Transverse colon (tissue), 4 donors: ENCODE results near the gene STARD10. TPM values are rescaled to one million over a fixed set of nuclear protein-coding genes. Genes with fewer than 3 reads are reported as not detected.
A peak's percentile ranks its signal among the peaks of the same experiment; 100 is the strongest.

Experiments used
- DNase-seq: peaks from one replicate; pipeline ENCODE4 v3.0.0-alpha.2; 2019
- H3K27ac ChIP-seq, 4 donors: fragments of 200-600 bp; sonication (generic); 2 replicates each; pipeline ENCODE4 v1.5.1; 2016 to 2018; ENCODE audit warnings: inconsistent platforms in 4 of 4
- H3K27me3 ChIP-seq: fragments of 200-600 bp; sonication (generic); 2 replicates; pipeline ENCODE4 v1.5.1; 2017; ENCODE audit warnings: inconsistent platforms
- H3K36me3 ChIP-seq, 4 donors: fragments of 200-600 bp; sonication (generic); 2 replicates each; pipeline ENCODE4 v1.5.1; 2017 to 2019; ENCODE audit warnings: inconsistent platforms in 4 of 4
- H3K4me1 ChIP-seq, 4 donors: fragments of 200-600 bp; sonication (generic); 2 replicates each; pipeline ENCODE4 v1.5.1; 2017 to 2020; ENCODE audit warnings: inconsistent platforms in 4 of 4
- H3K4me3 ChIP-seq, 4 donors: fragments of 200-600 bp; sonication (generic); 1 replicate in 1 of 4; 2 replicates in 3 of 4; pipeline versions ENCODE4 v1.5.1 to v1.6.1; 2017 to 2019; ENCODE audit warnings: inconsistent platforms in 4 of 4
- H3K9me3 ChIP-seq, 2 donors: fragments of 200-600 bp; sonication (generic); 2 replicates each; pipeline ENCODE4 v1.5.1; 2017 to 2019; ENCODE audit warnings: inconsistent platforms in 2 of 2
- EP300 ChIP-seq: sonication (generic); formaldehyde crosslinking; IDR thresholded peaks from one replicate; pipeline ENCODE4 v1.6.1; 2017; ENCODE audit warnings: antibody characterized with exemption, low read depth
- POLR2A ChIP-seq: fragments of 450-650 bp; IDR thresholded peaks from one replicate; pipeline ENCODE4 v1.6.1; 2016; ENCODE audit warnings: antibody characterized with exemption, mild to moderate bottlenecking, moderate library complexity
- POLR2AphosphoS5 ChIP-seq, 3 donors: sonication (generic); formaldehyde crosslinking; IDR thresholded peaks; one replicate each; pipeline ENCODE4 v1.6.1; 2016; ENCODE audit warnings: antibody characterized with exemption in 3 of 3
- WGBS, 2 donors: methylation state at CpG; one replicate each; pipeline ENCODE4 v1.1.5; 2018; ENCODE audit warnings: low coverage in 1 of 2; 5-methylcytosine and 5-hydroxymethylcytosine counted together
- in situ Hi-C, 4 donors: fragments of 200-750 bp; cut with MboI; loops; one replicate each; pipeline versions ENCODE4 v1.15.0 to v1.15.1; 2017; ENCODE audit warnings: low sequenced_read_pairs in 3 of 4, low pct_ligation_motif_present in 1 of 4, low pct_unique_long_range_greater_than_20kb in 1 of 4
- intact Hi-C: fragments of 100-400 bp; cut with DNase I; formaldehyde crosslinking; loops from one replicate; pipeline ENCODE4 v1.15.1; 2023; ENCODE audit warnings: low total_unique reads
- total RNA-seq, 4 donors: library from RNA; depleted of rRNA; stranded (reverse); fragments of >200 nt; gene quantifications; one replicate each; pipeline ENCODE4 v1.1.0, GENCODE V29; 2016
- TF ChIP-seq, protein P1 (sequence below), 5 experiments: fragments of 200-600 bp in 3 of 5; fragments of 450-650 bp in 2 of 5; sonication (generic) in 3 of 5; IDR thresholded peaks; 1 replicate in 2 of 5; 2 replicates in 3 of 5; pipeline ENCODE4 v1.5.1; 2016 to 2017; ENCODE audit warnings: antibody characterized with exemption in 5 of 5, inconsistent platforms in 3 of 5, mild to moderate bottlenecking in 2 of 5, moderate library complexity in 1 of 5

The STARD10 gene
- total RNA-seq, 4 donors from 2014 or later = 82.7 to 714 (median 225) TPM

DNA sequence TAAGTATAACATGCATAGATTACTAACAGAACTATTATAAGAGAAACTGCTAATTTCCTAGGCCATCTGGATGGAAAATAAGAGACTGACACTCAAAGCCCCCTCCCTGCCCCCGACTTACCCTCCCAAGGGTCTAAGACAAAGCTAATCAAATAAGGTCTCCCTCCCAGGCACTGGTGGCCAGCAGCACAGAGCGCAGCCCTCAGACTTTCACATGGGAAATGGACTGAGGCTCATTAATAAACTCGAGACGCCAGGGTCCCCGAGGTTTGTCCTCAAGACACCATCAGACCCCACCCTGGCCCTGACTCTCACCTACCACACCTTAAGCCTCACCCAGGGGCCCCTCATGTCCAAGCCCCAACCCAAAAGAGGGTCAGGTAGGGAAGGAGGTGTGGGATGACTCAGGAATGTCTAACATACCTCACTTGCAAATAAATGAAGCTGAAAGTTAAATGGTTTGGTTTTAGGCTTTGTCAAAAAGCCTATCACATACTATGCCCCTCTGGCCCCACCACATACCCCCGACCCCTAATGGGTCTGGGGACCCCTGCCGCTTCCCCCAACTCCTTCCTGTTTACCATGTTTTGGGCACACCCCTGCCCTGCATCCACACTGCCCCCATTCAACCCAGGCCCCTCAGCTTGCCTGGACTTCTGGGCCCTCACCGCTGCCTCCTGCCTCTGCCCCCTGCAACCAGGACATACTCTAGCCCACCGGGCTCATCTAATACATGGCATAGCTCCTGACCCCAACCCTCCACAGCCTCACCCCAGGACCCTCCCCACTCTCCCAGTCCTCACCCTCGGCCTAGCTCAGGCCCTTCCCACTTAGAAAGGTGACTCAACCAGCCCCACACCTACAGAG lies 53.1 kb downstream of the STARD10 start:
- Histone ChIP-seq H3K9me3 (no peaks in the 10 kb centered on the region), H3K36me3 (no peaks in the 10 kb centered on the region), H3K4me3 (no peak overlapping the region), H3K4me1 (peaks cover 14 to 61% (median 31%) of the 10 kb centered on the region in 4 donors), H3K27me3 (no peaks in the 10 kb centered on the region), H3K27ac (peak overlapping the region; percentile 18 to 51 (median 38))
- peak; percentile 8 for DNase-seq
- in situ Hi-C loops = no loop called here
- intact Hi-C loops = no loop called here
- WGBS, 2 donors = 20 to 69% methylated on average over 1 to 10 of the region's 10 CpGs
- TF ChIP-seq, protein P1, sequence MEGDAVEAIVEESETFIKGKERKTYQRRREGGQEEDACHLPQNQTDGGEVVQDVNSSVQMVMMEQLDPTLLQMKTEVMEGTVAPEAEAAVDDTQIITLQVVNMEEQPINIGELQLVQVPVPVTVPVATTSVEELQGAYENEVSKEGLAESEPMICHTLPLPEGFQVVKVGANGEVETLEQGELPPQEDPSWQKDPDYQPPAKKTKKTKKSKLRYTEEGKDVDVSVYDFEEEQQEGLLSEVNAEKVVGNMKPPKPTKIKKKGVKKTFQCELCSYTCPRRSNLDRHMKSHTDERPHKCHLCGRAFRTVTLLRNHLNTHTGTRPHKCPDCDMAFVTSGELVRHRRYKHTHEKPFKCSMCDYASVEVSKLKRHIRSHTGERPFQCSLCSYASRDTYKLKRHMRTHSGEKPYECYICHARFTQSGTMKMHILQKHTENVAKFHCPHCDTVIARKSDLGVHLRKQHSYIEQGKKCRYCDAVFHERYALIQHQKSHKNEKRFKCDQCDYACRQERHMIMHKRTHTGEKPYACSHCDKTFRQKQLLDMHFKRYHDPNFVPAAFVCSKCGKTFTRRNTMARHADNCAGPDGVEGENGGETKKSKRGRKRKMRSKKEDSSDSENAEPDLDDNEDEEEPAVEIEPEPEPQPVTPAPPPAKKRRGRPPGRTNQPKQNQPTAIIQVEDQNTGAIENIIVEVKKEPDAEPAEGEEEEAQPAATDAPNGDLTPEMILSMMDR (IDR thresholded peaks at IDR 0.05) = no peak
- TF ChIP-seq POLR2AphosphoS5 (IDR thresholded peaks at IDR 0.05) (no peak), EP300 (no peak), POLR2A (no peak)

DNA sequence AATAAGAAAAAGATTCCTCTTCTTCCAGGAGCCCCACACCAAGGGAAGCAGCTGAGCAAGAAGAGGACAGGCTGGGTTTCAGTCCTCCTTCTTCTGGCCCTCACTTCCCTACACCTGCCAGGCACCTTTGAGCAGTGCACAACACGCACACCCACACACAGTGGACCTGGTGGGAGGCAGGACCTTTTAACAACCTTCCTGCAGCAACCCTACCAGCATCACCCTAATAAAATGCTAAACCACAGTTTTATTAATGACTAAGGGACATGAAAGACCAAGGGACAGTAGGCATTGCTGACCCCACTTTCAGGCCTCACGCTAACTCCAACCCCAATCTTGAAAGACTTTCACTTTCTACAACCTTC lies 53.8 kb downstream of the STARD10 start:
- intact Hi-C loops = no loop called here
- Histone ChIP-seq H3K9me3 (no peaks in the 10 kb centered on the region), H3K27ac (peak overlapping the region in 1 of 4 donors; percentile 11), H3K36me3 (no peaks in the 10 kb centered on the region), H3K4me3 (no peak overlapping the region), H3K27me3 (no peaks in the 10 kb centered on the region), H3K4me1 (peaks cover 14 to 61% (median 33%) of the 10 kb centered on the region in 4 donors)
- WGBS, 2 donors = 69 to 86% methylated on average over 1 to 2 of the region's 2 CpGs
- no peak for DNase-seq
- in situ Hi-C loops = no loop called here
- TF ChIP-seq POLR2A (no peak), POLR2AphosphoS5 (IDR thresholded peaks at IDR 0.05) (no peak), EP300 (no peak)
- TF ChIP-seq, protein P1 (IDR thresholded peaks at IDR 0.05) = no peak

DNA sequence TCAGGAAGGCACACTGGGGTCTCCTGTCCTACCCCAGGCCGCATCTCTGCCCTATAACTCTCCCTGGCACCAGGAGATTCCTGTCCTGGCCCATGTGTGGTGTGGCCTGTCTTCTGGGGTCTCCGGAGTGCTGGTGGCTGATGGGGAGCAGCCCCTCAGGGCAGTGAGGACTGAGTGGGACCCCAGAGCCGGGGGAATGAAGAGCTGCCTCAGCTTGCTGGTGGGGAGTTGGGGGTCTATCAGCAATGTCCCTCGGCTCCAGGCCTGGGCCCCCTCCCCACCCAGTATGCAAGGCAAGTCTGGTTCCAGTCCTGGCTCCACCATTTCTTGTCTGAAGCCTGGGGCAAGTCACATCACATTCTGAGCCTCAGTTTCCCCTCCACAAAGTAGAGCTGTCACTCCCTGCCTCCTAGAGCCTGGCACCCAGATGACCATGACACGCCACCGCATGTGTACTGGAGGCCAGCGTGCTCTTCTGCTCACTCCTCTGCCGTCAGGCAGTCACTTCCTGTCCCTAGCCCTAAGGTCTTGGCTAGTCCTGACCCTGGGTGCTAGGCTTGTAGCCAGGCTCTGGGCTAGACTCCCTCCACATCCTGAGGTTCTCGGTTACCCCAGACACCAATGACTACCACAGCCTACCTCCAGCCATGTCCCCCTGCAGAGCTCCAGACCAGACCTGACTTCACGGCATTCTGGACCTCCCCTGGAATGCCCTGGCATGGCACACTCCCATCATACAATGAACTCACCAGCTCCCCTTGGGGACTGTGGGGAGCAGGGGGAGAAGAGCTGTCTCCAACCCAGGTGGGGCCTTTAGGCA lies 54.4 kb downstream of the STARD10 start:
- WGBS, 2 donors = 76% methylated on average over 10 of the region's 10 CpGs; no CpG with 5 or more reads in 1 of the 2 donors
- TF ChIP-seq, protein P1 (IDR thresholded peaks at IDR 0.05) = no peak
- TF ChIP-seq EP300 = no peak
- TF ChIP-seq POLR2A = no peak
- no peak for TF ChIP-seq POLR2AphosphoS5 (IDR thresholded peaks at IDR 0.05)
- in situ Hi-C loops = no loop called here

More for the DNA sequence above, 54.4 kb downstream of the STARD10 start:
- H3K36me3 ChIP-seq = no peaks in the 10 kb centered on the region
- no peaks in the 10 kb centered on the region for H3K27me3 ChIP-seq
- H3K27ac ChIP-seq = peak overlapping the region; percentile 11 to 66 (median 46)
- intact Hi-C loops = no loop called here
- no peak for DNase-seq
- H3K4me3 ChIP-seq = no peak overlapping the region
- H3K9me3 ChIP-seq = no peaks in the 10 kb centered on the region
- H3K4me1 ChIP-seq = peaks cover 14 to 59% (median 33%) of the 10 kb centered on the region in 4 donors
